ENCODE data around the gene LPP.

GRCh38 chr3:188881954-188882641 lies 728.1 kb downstream of the LPP start:
- TF ChIP-seq CTCF (conservative IDR thresholded peaks at IDR 0.05; ENCODE audit: low read depth, low read length) (no peak), EZH2 (IDR thresholded peaks at IDR 0.05; ENCODE audit: low read length, unreplicated experiment) (no peak), EZH2phosphoT487 (IDR thresholded peaks at IDR 0.05; ENCODE audit: borderline replicate concordance, low read length) (no peak)

Data from PC-3 (cell line).